OCI-LY7 (cell line): Measurements from ENCODE around the gene SRC. TPM values are rescaled to one million over a fixed set of nuclear protein-coding genes. Genes with fewer than 3 reads are reported as not detected.

ENCODE experiments used
- BruUV-seq: library from RNA; stranded (reverse); fragments of 400-500 nt; replicated peaks from 2 replicates; lab custom pipeline; 2021; lab: Mats Ljungman, UMichigan
- CTCF ChIA-PET: fragments of 300-600 bp; sonication (Branson Sonifier 250); formaldehyde crosslinking; loops from one replicate; lab custom pipeline; 2022; ENCODE audit warnings: antibody characterized with exemption; ENCODE audit not compliant: unreplicated experiment; lab: Charles Lee
- POLR2A ChIA-PET: fragments of 300-600 bp; sonication (Branson Sonifier 250); formaldehyde crosslinking; loops from one replicate; lab custom pipeline; 2022; ENCODE audit warnings: antibody characterized with exemption; lab: Charles Lee
- DNase-seq: peaks from one replicate; pipeline ENCODE4 v3.0.0-alpha.2; 2015; ENCODE audit warnings: low spot score
- H2AFZ ChIP-seq: fragments of 200-600 bp; sonication (generic), shearing (Covaris generic); 2 replicates; pipeline ENCODE4 v1.6.1; 2014; ENCODE audit warnings: mild to moderate bottlenecking, antibody characterized with exemption, low read length, moderate library complexity
- H3K27ac ChIP-seq: fragments of 200-600 bp; sonication (generic); 2 replicates; pipeline ENCODE4 v1.5.1; 2014; ENCODE audit warnings: mixed run types, low read depth, mild to moderate bottlenecking, moderate library complexity, low read length, inconsistent platforms; ENCODE audit not compliant: poor library complexity, severe bottlenecking
- H3K36me3 ChIP-seq: fragments of 200-600 bp; sonication (generic); 2 replicates; pipeline ENCODE4 v1.6.1; 2014; ENCODE audit warnings: mild to moderate bottlenecking, antibody characterized with exemption, low read length, moderate library complexity, mixed read lengths; ENCODE audit not compliant: insufficient read depth
- H3K4me1 ChIP-seq: fragments of 200-600 bp; sonication (generic); 2 replicates; pipeline ENCODE4 v1.5.1; 2014; ENCODE audit warnings: mild to moderate bottlenecking, low read length; ENCODE audit not compliant: insufficient read depth, poor library complexity, severe bottlenecking
- H3K4me2 ChIP-seq: fragments of 200-600 bp; sonication (generic); 2 replicates; pipeline ENCODE4 v1.6.1; 2014; ENCODE audit warnings: mild to moderate bottlenecking, low read length
- H3K4me3 ChIP-seq: fragments of 200-600 bp; sonication (generic); 2 replicates; pipeline ENCODE4 v1.5.1; 2014; ENCODE audit warnings: mild to moderate bottlenecking, low read depth, low read length; ENCODE audit not compliant: poor library complexity, severe bottlenecking
- H3K79me2 ChIP-seq: fragments of 200-600 bp; sonication (generic); 2 replicates; pipeline ENCODE4 v1.6.1; 2016; ENCODE audit warnings: low read depth, mild to moderate bottlenecking, low read length, moderate library complexity, mixed read lengths; ENCODE audit not compliant: insufficient read depth
- H3K9me2 ChIP-seq: fragments of 200-600 bp; sonication (generic); 2 replicates; pipeline ENCODE4 v1.6.1; 2016; ENCODE audit warnings: mild to moderate bottlenecking, low read length, mixed read lengths; ENCODE audit not compliant: insufficient read depth
- H3K9me3 ChIP-seq: fragments of 200-600 bp; sonication (generic); 2 replicates; pipeline ENCODE4 v1.6.1; 2014; ENCODE audit warnings: mild to moderate bottlenecking, mixed run types, low read length, mixed read lengths
- H4K20me1 ChIP-seq: fragments of 200-600 bp; sonication (generic); 2 replicates; pipeline ENCODE4 v1.6.1; 2014; ENCODE audit warnings: mild to moderate bottlenecking, antibody characterized with exemption, low read length, moderate library complexity, mixed read lengths; ENCODE audit not compliant: insufficient read depth
- CTCF ChIP-seq: fragments of 200-600 bp; sonication (generic); conservative IDR thresholded peaks from 2 replicates; pipeline ENCODE4 v1.5.1; 2014; ENCODE audit warnings: mild to moderate bottlenecking, antibody characterized with exemption, low read length, moderate library complexity, mixed read lengths
- EZH2phosphoT487 ChIP-seq: fragments of 200-600 bp; sonication (generic); IDR thresholded peaks from 2 replicates; pipeline ENCODE4 v1.6.1; 2018; ENCODE audit warnings: low read depth, borderline replicate concordance, mild to moderate bottlenecking, mixed run types, antibody characterized with exemption, low read length, moderate library complexity, mixed read lengths
- intact Hi-C: fragments of 100-400 bp; cut with micrococcal nuclease; formaldehyde crosslinking; loops from one replicate; pipeline ENCODE4 v1.10.0; 2022; ENCODE audit not compliant: unreplicated experiment
- total RNA-seq, 2 experiments: library from RNA; depleted of rRNA in 1 of 2; stranded (reverse); fragments of >200 nt in 1 of 2; shearing (Covaris generic) in 1 of 2; gene quantifications; 2 replicates each; pipeline ENCODE4 v1.2.3, GENCODE V29; 2014 to 2022

SRC gene
- total RNA-seq, 2 experiments from 2014 or later = 0.72 to 3.7 TPM

DNA sequence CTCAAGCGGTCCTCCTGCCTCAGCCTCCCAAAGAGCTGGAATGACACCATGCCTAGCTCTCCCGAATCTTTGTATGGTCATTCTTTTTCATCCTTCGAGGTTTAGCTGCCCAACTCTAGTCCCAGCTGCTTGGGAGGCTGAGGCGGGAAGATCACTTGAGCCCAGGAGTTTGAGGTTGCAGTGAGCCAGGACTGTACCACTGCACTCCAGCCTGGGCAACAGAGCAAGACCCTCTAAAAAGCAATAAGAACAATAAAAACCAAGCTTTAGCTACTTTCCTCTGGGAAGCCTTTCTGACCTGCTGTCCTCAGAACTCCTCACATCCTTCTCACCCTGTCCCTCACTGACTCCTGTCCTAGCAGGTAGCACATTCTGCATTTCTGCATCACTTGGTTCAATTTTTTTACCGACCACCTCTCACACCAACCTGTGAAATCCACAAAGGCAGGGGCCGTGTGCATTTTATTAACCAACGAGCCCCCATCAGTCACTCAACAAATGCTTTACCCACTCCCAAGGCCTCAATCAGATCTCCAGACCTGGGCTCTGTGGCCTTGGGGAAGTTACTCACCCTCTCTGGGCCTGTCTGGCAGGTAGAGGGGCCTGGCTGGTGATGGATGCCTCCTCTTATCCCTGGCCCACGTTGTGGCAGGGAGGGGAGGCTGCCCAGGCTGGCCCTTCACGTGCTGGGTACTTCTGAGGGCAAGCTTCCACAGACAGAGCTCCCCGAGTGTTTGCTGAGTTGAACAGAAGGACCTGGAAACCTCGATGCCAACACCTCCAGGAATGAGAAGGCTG is 14.7 kb upstream of the SRC start:
- intact Hi-C loops = no loop called here
- H3K4me1 ChIP-seq = peaks cover 6% of the 10 kb centered on the region
- no peak for DNase-seq
- no peaks in the 10 kb centered on the region for H3K9me2 ChIP-seq
- no peak overlapping the region for H3K4me3 ChIP-seq
- H3K9me3 ChIP-seq = no peaks in the 10 kb centered on the region
- no TSS peak for BruUV-seq
- no peak overlapping the region for H3K4me2 ChIP-seq
- no peak for TF ChIP-seq EZH2phosphoT487
- no peak for TF ChIP-seq CTCF
- H3K27ac ChIP-seq = no peak overlapping the region
- H2AFZ ChIP-seq = no peak overlapping the region
- POLR2A ChIA-PET = no interaction called here
- no peaks in the 10 kb centered on the region for H4K20me1 ChIP-seq
- no peaks in the 10 kb centered on the region for H3K79me2 ChIP-seq
- H3K36me3 ChIP-seq = no peaks in the 10 kb centered on the region
- CTCF ChIA-PET = no interaction called here

DNA sequence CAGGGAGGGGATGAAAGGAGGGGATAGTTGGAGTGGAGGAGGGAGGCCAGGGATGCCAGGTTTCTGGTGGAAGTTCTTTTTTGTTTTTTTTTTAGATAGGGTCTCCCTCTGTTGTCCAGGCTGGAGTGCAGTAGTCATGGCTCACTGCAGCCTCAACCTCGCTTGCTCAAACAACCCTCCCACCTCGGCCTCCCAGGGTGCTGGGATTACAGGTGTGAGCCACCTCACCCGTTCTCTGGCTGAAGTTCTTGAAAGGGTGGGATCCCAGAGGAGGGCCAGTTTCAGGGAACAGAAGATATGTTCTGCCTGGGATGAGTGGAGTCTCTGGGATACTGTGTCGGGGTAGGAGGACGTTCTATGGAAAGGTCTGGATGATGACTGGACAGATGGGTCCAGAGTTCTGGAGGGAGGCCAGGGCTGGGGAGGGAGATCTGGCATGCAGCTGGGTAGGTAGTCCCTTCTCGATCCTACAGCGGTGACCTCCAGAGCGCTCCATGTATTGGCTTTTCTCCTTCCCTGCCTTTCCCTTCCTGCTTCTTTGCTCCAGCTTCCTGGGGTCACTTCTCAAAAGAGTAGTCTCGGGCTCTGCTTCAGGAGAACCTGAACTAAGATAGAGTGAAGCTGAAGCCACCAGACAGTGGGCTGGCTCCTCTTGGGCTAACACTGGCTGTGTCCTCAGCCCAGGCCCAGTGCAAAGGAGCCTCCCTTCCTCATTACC is 12.7 kb upstream of the SRC start:
- Histone ChIP-seq H3K4me2 (no peak overlapping the region), H3K9me2 (no peaks in the 10 kb centered on the region), H3K4me1 (peaks cover 17% of the 10 kb centered on the region), H3K79me2 (no peaks in the 10 kb centered on the region), H3K9me3 (no peaks in the 10 kb centered on the region), H2AFZ (no peak overlapping the region), H3K4me3 (no peak overlapping the region), H3K36me3 (no peaks in the 10 kb centered on the region), H4K20me1 (no peaks in the 10 kb centered on the region), H3K27ac (no peak overlapping the region)
- POLR2A ChIA-PET = no interaction called here
- CTCF ChIA-PET = no interaction called here
- intact Hi-C loops = no loop called here
- no TSS peak for BruUV-seq
- TF ChIP-seq CTCF (no peak), EZH2phosphoT487 (no peak)
- no peak for DNase-seq

GRCh38 chr20:37333848-37334318 is 12.1 kb upstream of the SRC start:
- Histone ChIP-seq H3K79me2 (no peaks in the 10 kb centered on the region), H3K4me1 (peaks cover 17% of the 10 kb centered on the region), H2AFZ (no peak overlapping the region), H3K4me3 (no peak overlapping the region), H3K9me3 (no peaks in the 10 kb centered on the region), H3K36me3 (no peaks in the 10 kb centered on the region), H3K27ac (no peak overlapping the region), H4K20me1 (no peaks in the 10 kb centered on the region), H3K4me2 (no peak overlapping the region), H3K9me2 (no peaks in the 10 kb centered on the region)
- CTCF ChIA-PET = no interaction called here
- peak; percentile 23 for DNase-seq
- POLR2A ChIA-PET = no interaction called here
- intact Hi-C loops = no loop called here
- BruUV-seq = no TSS peak
- TF ChIP-seq EZH2phosphoT487 (no peak), CTCF (0 out of 2 replicates have a peak, but pooled peaks have one; percentile 19)
